CD8-positive, alpha-beta memory T cell (primary cell): ENCODE data around the gene FOXF2. TPM values are rescaled to one million over a fixed set of nuclear protein-coding genes. Genes with fewer than 3 reads are reported as not detected.
A peak's percentile ranks its signal among the peaks of the same experiment; 100 is the strongest.
"Not testable (repeated sequence)": the region's sequence is repeated elsewhere in the genome, so short reads cannot be mapped to it uniquely, and the experiment has no call there.

ENCODE experiments used
- CTCF ChIA-PET: fragments of 350-600 bp; sonication (Branson Sonifier 250); formaldehyde crosslinking; loops from one replicate; lab custom pipeline; 2021; ENCODE audit warnings: antibody characterized with exemption; lab: Charles Lee
- POLR2A ChIA-PET: fragments of 350-600 bp; sonication (Branson Sonifier 250); formaldehyde crosslinking; loops from one replicate; lab custom pipeline; 2021; ENCODE audit warnings: antibody characterized with exemption; lab: Charles Lee
- DNase-seq, 5 donors: peaks; one replicate each; pipeline versions ENCODE4 v3.0.0 to v3.0.0-alpha.2; 2020 to 2022; ENCODE audit warnings: mixed read lengths in 1 of 5
- H3K27ac ChIP-seq: one replicate; pipeline ENCODE4 v1.7.0; 2013; ENCODE audit warnings: low read depth, mild to moderate bottlenecking, low read length, moderate library complexity
- H3K27me3 ChIP-seq: 2 replicates; pipeline ENCODE4 v1.7.0; 2013; ENCODE audit warnings: low read length, mild to moderate bottlenecking; ENCODE audit not compliant: insufficient read depth, poor library complexity, severe bottlenecking
- H3K36me3 ChIP-seq: 2 replicates; pipeline ENCODE4 v1.7.0; 2013; ENCODE audit warnings: mild to moderate bottlenecking, low read length, moderate library complexity; ENCODE audit not compliant: insufficient read depth
- H3K4me1 ChIP-seq: 2 replicates; pipeline ENCODE4 v1.7.0; 2013; ENCODE audit warnings: mild to moderate bottlenecking, low read length, moderate library complexity; ENCODE audit not compliant: insufficient read depth
- H3K4me3 ChIP-seq: 2 replicates; pipeline ENCODE4 v1.7.0; 2013; ENCODE audit warnings: mild to moderate bottlenecking, low read length
- H3K9me3 ChIP-seq: 2 replicates; pipeline ENCODE4 v1.7.0; 2013; ENCODE audit warnings: mild to moderate bottlenecking, low read length
- H3K27ac Mint-ChIP-seq, 8 donors: one replicate each; pipeline ENCODE4 v1.8.0; 2020 to 2021; ENCODE audit warnings: mixed read lengths in 8 of 8, mild to moderate bottlenecking in 6 of 8, inconsistent platforms in 3 of 8, moderate library complexity in 3 of 8
- H3K27me3 Mint-ChIP-seq, 2 donors: one replicate each; pipeline ENCODE4 v1.8.0; 2020 to 2021; ENCODE audit warnings: mixed read lengths in 2 of 2, mild to moderate bottlenecking in 1 of 2, moderate library complexity in 1 of 2
- H3K36me3 Mint-ChIP-seq, 3 donors: one replicate each; pipeline ENCODE4 v1.8.0; 2020 to 2021; ENCODE audit warnings: mixed read lengths in 3 of 3, inconsistent platforms in 1 of 3, mild to moderate bottlenecking in 1 of 3
- H3K4me1 Mint-ChIP-seq, 3 donors: one replicate each; pipeline ENCODE4 v1.8.0; 2020 to 2021; ENCODE audit warnings: mixed read lengths in 3 of 3, inconsistent platforms in 1 of 3, mild to moderate bottlenecking in 1 of 3
- H3K4me3 Mint-ChIP-seq, 7 donors: one replicate each; pipeline ENCODE4 v1.8.0; 2020 to 2021; ENCODE audit warnings: mixed read lengths in 7 of 7, mild to moderate bottlenecking in 6 of 7, moderate library complexity in 4 of 7, inconsistent platforms in 2 of 7
- H3K9me3 Mint-ChIP-seq, 5 donors: one replicate each; pipeline ENCODE4 v1.8.0; 2020 to 2022; ENCODE audit warnings: mixed read lengths in 5 of 5, mild to moderate bottlenecking in 3 of 5, moderate library complexity in 2 of 5, inconsistent platforms in 1 of 5
- polyA plus RNA-seq: library from polyadenylated mRNA; unstranded; fragments of 300-500 nt; fragmentation: Illumina TruSeq; gene quantifications from one replicate; pipeline ENCODE4 v1.2.3, GENCODE V29; 2021
- total RNA-seq, 2 experiments: library from RNA; stranded (reverse); gene quantifications; one replicate each; pipeline ENCODE4 v1.2.3, GENCODE V29; 2021

FOXF2 gene
- total and polyA plus RNA-seq, 3 experiments from 2014 or later, result not detected

- H3K36me3 Mint-ChIP-seq, H3K4me1 Mint-ChIP-seq, POLR2A ChIA-PET, DNase-seq, H3K4me3 ChIP-seq, H3K9me3 Mint-ChIP-seq, CTCF ChIA-PET, H3K27me3 ChIP-seq, H3K9me3 ChIP-seq, H3K27ac Mint-ChIP-seq, H3K36me3 ChIP-seq, H3K4me3 Mint-ChIP-seq, H3K4me1 ChIP-seq, H3K27ac ChIP-seq: not testable (repeated sequence)
- H3K27me3 Mint-ChIP-seq, result peaks cover 35 to 49% of the 10 kb centered on the region in 2 donors
These were observed 27.7 kb upstream of the FOXF2 start for GRCh38 chr6:1361717-1362116.

DNA sequence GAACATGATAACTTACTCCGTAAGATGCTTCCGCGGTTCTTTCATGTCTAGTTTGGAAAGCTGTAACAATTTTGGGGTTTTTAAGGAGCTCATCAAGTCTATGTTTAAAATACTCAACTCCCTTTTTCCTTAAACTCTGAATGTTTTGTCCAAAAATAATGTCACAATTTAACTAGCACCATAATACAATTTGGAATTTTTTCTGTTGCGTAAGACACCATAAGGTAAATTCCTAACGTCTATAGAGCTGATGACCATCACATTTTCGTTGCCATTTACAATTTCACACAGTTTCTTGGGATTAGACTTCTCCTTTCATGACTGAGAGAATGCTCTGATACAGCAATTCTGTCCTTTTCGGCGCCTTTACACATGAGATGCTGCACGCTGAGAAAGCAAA, 26.7 kb upstream of the FOXF2 start:
- Mint-ChIP-seq H3K4me3 (no peak overlapping the region), H3K9me3 (peaks cover 0 to 6% (median 0%) of the 10 kb centered on the region in 5 donors), H3K4me1 (no peaks in the 10 kb centered on the region), H3K36me3 (peaks cover 0 to 1% (median 0%) of the 10 kb centered on the region in 3 donors), H3K27me3 (peaks cover 41 to 50% of the 10 kb centered on the region in 2 donors), H3K27ac (no peak overlapping the region)
- Histone ChIP-seq H3K27me3 (no peaks in the 10 kb centered on the region), H3K4me3 (no peak overlapping the region), H3K9me3 (no peaks in the 10 kb centered on the region), H3K4me1 (no peaks in the 10 kb centered on the region), H3K36me3 (no peaks in the 10 kb centered on the region), H3K27ac (no peak overlapping the region)
- CTCF ChIA-PET, result no interaction called here
- POLR2A ChIA-PET, result no interaction called here
- no peak for DNase-seq

DNA sequence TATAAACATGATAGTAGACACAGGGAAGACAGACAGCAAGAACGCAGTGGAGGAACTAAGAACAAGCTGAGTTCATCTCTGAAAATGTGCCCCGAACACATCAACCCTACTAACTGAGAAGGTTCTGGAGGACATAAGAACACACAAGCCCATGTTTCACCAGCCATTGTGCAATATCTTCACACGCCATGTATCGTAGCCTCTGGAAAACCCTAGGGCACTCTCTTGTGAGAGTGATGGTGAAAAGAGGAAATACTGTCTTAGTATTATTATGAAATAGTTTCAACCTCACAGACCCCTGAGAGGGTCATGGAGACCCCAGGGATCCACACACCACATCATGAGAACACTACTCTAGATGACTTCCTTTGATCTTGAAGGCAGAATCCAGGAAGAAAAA, 26.1 kb upstream of the FOXF2 start:
- Mint-ChIP-seq H3K27ac (no peak overlapping the region), H3K27me3 (peaks cover 42 to 56% of the 10 kb centered on the region in 2 donors), H3K36me3 (peaks cover 0 to 1% (median 0%) of the 10 kb centered on the region in 3 donors), H3K4me1 (no peaks in the 10 kb centered on the region), H3K9me3 (peaks cover 0 to 6% (median 0%) of the 10 kb centered on the region in 5 donors), H3K4me3 (no peak overlapping the region)
- H3K27ac ChIP-seq, result no peak overlapping the region
- DNase-seq, result no peak
- H3K4me3 ChIP-seq, result no peak overlapping the region
- H3K9me3 ChIP-seq, result no peaks in the 10 kb centered on the region
- H3K27me3 ChIP-seq, result no peaks in the 10 kb centered on the region
- no peaks in the 10 kb centered on the region for H3K36me3 ChIP-seq
- H3K4me1 ChIP-seq, result no peaks in the 10 kb centered on the region
- POLR2A ChIA-PET, result no interaction called here
- CTCF ChIA-PET, result no interaction called here

DNA sequence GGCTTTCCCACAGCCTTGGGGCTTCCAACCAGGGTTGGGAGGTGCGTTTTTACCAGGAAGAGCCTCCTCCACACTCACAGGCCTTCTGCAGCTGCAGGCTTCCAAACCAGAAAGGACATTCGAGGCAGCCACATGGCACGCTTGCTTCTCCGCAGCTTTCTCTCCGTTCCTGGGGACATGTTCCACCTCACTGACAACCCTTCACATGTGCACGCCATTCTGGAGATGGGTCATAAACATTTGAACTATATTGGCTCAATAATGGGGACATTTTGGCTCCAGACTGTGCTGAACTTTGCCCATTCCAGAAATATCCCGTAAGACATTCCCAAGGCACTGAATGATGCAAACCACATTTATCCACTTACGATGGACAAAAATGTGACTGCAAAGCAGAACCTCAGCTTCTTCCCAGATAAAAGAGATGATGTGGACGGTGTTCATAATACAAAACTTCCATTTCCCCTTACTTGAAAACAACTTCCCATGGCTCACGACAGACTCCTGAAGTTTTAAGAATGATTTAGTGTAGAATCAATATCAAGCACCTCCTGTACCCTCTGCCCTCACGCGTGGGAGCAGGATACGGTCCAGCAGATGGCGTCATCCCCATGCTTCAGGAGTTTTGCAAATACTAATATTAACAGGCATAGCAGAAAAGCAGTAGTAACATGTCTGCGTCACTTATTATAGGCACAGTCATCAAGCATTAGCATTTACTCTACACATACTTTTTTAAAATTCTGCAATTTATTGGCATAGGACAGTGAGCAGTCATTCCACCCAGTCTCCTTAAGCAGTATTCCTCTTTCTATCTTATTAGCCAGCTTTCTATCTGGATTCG, 25.4 kb upstream of the FOXF2 start:
- H3K4me3 ChIP-seq, result no peak overlapping the region
- no peaks in the 10 kb centered on the region for H3K9me3 ChIP-seq
- H3K36me3 Mint-ChIP-seq, result peaks cover 0 to 1% (median 0%) of the 10 kb centered on the region in 3 donors
- POLR2A ChIA-PET, result no interaction called here
- no peaks in the 10 kb centered on the region for H3K4me1 Mint-ChIP-seq
- peaks cover 0 to 6% (median 0%) of the 10 kb centered on the region in 5 donors for H3K9me3 Mint-ChIP-seq
- no peaks in the 10 kb centered on the region for H3K36me3 ChIP-seq
- CTCF ChIA-PET, result no interaction called here
- no peak overlapping the region for H3K4me3 Mint-ChIP-seq
- H3K4me1 ChIP-seq, result no peaks in the 10 kb centered on the region
- no peak overlapping the region for H3K27ac Mint-ChIP-seq
- no peaks in the 10 kb centered on the region for H3K27me3 ChIP-seq
- H3K27ac ChIP-seq, result no peak overlapping the region
- DNase-seq, result no peak
- H3K27me3 Mint-ChIP-seq, result peaks cover 45 to 60% of the 10 kb centered on the region in 2 donors

DNA sequence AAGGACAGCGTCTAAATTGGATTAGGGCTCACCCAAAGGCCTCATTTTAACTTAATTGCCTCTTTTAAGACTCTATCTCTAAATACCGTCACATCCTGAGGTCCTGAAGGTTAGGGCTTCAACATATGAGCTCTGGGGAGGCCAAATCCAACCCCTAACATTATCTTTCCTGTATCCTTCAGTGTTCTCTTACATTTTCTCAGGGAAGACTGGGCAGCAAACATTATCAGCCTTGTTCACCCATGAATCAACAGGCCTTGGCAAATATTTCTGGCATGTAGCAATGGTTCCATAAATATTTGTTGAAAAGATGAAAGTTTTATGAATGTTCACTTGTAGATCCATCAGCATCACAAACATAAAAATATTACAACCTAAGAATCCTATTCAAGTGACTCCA, 24.6 kb upstream of the FOXF2 start:
- no peak overlapping the region for H3K4me3 ChIP-seq
- Mint-ChIP-seq H3K4me1 (no peaks in the 10 kb centered on the region), H3K9me3 (peaks cover 0 to 9% (median 3%) of the 10 kb centered on the region in 5 donors), H3K36me3 (peaks cover 0 to 1% (median 0%) of the 10 kb centered on the region in 3 donors), H3K4me3 (no peak overlapping the region), H3K27me3 (peaks cover 46 to 59% of the 10 kb centered on the region in 2 donors), H3K27ac (peak overlapping the region in 1 of 8 donors; percentile 47)
- POLR2A ChIA-PET, result no interaction called here
- H3K36me3 ChIP-seq, result no peaks in the 10 kb centered on the region
- no peaks in the 10 kb centered on the region for H3K9me3 ChIP-seq
- H3K27me3 ChIP-seq, result no peaks in the 10 kb centered on the region
- H3K27ac ChIP-seq, result no peak overlapping the region
- no peaks in the 10 kb centered on the region for H3K4me1 ChIP-seq
- CTCF ChIA-PET, result no interaction called here
- DNase-seq, result no peak

- no peak for DNase-seq
- Mint-ChIP-seq H3K27ac (no peak overlapping the region), H3K27me3 (peaks cover 48 to 62% of the 10 kb centered on the region in 2 donors), H3K36me3 (peaks cover 0 to 1% (median 0%) of the 10 kb centered on the region in 3 donors), H3K4me3 (no peak overlapping the region), H3K4me1 (no peaks in the 10 kb centered on the region), H3K9me3 (peaks cover 2 to 9% (median 5%) of the 10 kb centered on the region in 5 donors)
- Histone ChIP-seq H3K4me3 (no peak overlapping the region), H3K36me3 (no peaks in the 10 kb centered on the region), H3K27me3 (no peaks in the 10 kb centered on the region), H3K4me1 (no peaks in the 10 kb centered on the region), H3K27ac (no peak overlapping the region), H3K9me3 (no peaks in the 10 kb centered on the region)
- ChIA-PET CTCF (no interaction called here), POLR2A (no interaction called here)
These were observed 23.7 kb upstream of the FOXF2 start for GRCh38 chr6:1365686-1366085.

GRCh38 chr6:1367771-1368170, 21.6 kb upstream of the FOXF2 start:
- Mint-ChIP-seq H3K27ac (no peak overlapping the region), H3K9me3 (peaks cover 2 to 10% (median 6%) of the 10 kb centered on the region in 5 donors), H3K36me3 (no peaks in the 10 kb centered on the region), H3K4me1 (no peaks in the 10 kb centered on the region), H3K27me3 (peaks cover 43 to 74% of the 10 kb centered on the region in 2 donors), H3K4me3 (no peak overlapping the region)
- Histone ChIP-seq H3K9me3 (no peaks in the 10 kb centered on the region), H3K27me3 (no peaks in the 10 kb centered on the region), H3K4me3 (no peak overlapping the region), H3K4me1 (no peaks in the 10 kb centered on the region), H3K27ac (no peak overlapping the region), H3K36me3 (no peaks in the 10 kb centered on the region)
- ChIA-PET CTCF (no interaction called here), POLR2A (no interaction called here)
- DNase-seq, result no peak

DNA sequence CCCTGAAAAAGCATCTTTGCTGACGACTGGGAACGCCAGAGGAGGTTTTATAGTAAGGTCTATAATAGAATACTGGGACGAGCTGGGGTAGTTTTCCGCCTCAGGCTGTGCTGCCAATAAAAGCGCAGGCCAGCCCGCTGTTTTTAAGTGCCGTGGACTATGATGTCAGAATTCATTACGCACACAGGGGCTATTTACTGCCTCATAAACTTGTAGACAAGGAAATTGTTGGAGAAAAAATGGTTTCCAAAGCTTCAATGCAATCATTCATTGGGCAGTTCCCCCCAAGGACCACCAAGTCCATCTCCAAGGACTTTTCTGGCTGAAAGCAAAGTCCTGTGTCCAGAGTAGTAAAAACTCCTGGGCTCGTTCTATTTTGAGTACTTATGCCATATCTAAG, 20.4 kb upstream of the FOXF2 start:
- Histone ChIP-seq H3K27ac (no peak overlapping the region), H3K9me3 (no peaks in the 10 kb centered on the region), H3K4me3 (no peak overlapping the region), H3K36me3 (no peaks in the 10 kb centered on the region), H3K27me3 (no peaks in the 10 kb centered on the region), H3K4me1 (no peaks in the 10 kb centered on the region)
- Mint-ChIP-seq H3K27ac (no peak overlapping the region), H3K4me3 (no peak overlapping the region), H3K9me3 (peaks cover 2 to 10% (median 8%) of the 10 kb centered on the region in 5 donors), H3K27me3 (peaks cover 46 to 75% of the 10 kb centered on the region in 2 donors), H3K4me1 (no peaks in the 10 kb centered on the region), H3K36me3 (no peaks in the 10 kb centered on the region)
- DNase-seq, result no peak
- ChIA-PET POLR2A (no interaction called here), CTCF (no interaction called here)
